Measurements from ENCODE around the gene TMPRSS13. TPM values are rescaled to one million over a fixed set of nuclear protein-coding genes. Genes with fewer than 3 reads are reported as not detected.

The TMPRSS13 gene
- total RNA-seq, 1 donor from 2014 or later = not detected

GRCh38 chr11:117941163-117941707 lies 12.0 kb upstream of the TMPRSS13 start:
- intact Hi-C loops (cut with DNase I) = no loop called here
- DNase-seq (ENCODE audit: low spot score in 2 of 2) = no peak
- no peak for TF ChIP-seq CTCF (IDR thresholded peaks at IDR 0.05)
- H3K9me3 ChIP-seq = no peaks in the 10 kb centered on the region
- no peaks in the 10 kb centered on the region for H3K27me3 ChIP-seq
- no peaks in the 10 kb centered on the region for H3K36me3 ChIP-seq
- H3K4me1 ChIP-seq = no peaks in the 10 kb centered on the region
- H3K27ac ChIP-seq = no peak overlapping the region
- no peak overlapping the region for H3K4me3 ChIP-seq

- H3K4me1 ChIP-seq = no peaks in the 10 kb centered on the region
- no peaks in the 10 kb centered on the region for H3K27me3 ChIP-seq
- no peak overlapping the region for H3K4me3 ChIP-seq
- no peak overlapping the region for H3K27ac ChIP-seq
- intact Hi-C loops (cut with DNase I) = no loop called here
- no peak for DNase-seq (ENCODE audit: low spot score in 2 of 2)
- no peaks in the 10 kb centered on the region for H3K9me3 ChIP-seq
- TF ChIP-seq CTCF (IDR thresholded peaks at IDR 0.05) = no peak
- H3K36me3 ChIP-seq = no peaks in the 10 kb centered on the region
These were observed 11.5 kb upstream of the TMPRSS13 start for GRCh38 chr11:117940736-117941135.

GRCh38 chr11:117936973-117937372 lies 7.8 kb upstream of the TMPRSS13 start:
- H3K9me3 ChIP-seq = no peaks in the 10 kb centered on the region
- H3K27ac ChIP-seq = no peak overlapping the region
- no peaks in the 10 kb centered on the region for H3K36me3 ChIP-seq
- no peak for DNase-seq (ENCODE audit: low spot score in 2 of 2)
- H3K4me3 ChIP-seq = no peak overlapping the region
- no peaks in the 10 kb centered on the region for H3K27me3 ChIP-seq
- H3K4me1 ChIP-seq = no peaks in the 10 kb centered on the region
- intact Hi-C loops (cut with DNase I) = no loop called here
- no peak for TF ChIP-seq CTCF (IDR thresholded peaks at IDR 0.05)

- H3K9me3 ChIP-seq = no peaks in the 10 kb centered on the region
- no peak overlapping the region for H3K4me3 ChIP-seq
- H3K4me1 ChIP-seq = no peaks in the 10 kb centered on the region
- H3K27me3 ChIP-seq = no peaks in the 10 kb centered on the region
- no peak for TF ChIP-seq CTCF (IDR thresholded peaks at IDR 0.05)
- no peaks in the 10 kb centered on the region for H3K36me3 ChIP-seq
- intact Hi-C loops (cut with DNase I) = no loop called here
- no peak overlapping the region for H3K27ac ChIP-seq
- peak in 1 of 2 donors; percentile 51 for DNase-seq (ENCODE audit: low spot score in 2 of 2)
These were observed 5.5 kb upstream of the TMPRSS13 start for GRCh38 chr11:117934526-117935307.

- no peak overlapping the region for H3K4me3 ChIP-seq
- H3K36me3 ChIP-seq = no peaks in the 10 kb centered on the region
- H3K9me3 ChIP-seq = no peaks in the 10 kb centered on the region
- DNase-seq (ENCODE audit: low spot score in 2 of 2) = peak in 1 of 2 donors; percentile 37
- H3K27ac ChIP-seq = no peak overlapping the region
- no peak for TF ChIP-seq CTCF (IDR thresholded peaks at IDR 0.05)
- no peaks in the 10 kb centered on the region for H3K27me3 ChIP-seq
- no peaks in the 10 kb centered on the region for H3K4me1 ChIP-seq
- intact Hi-C loops (cut with DNase I) = no loop called here
These were observed 4.7 kb upstream of the TMPRSS13 start for GRCh38 chr11:117933930-117934329.
